AG10803 (cell line): ENCODE measurements around the gene TBCD.

Experiments used
- DNase-seq: peaks from one replicate; pipeline ENCODE4 v3.0.0; 2010; ENCODE audit warnings: low read depth
- H3K4me3 ChIP-seq: 2 replicates; pipeline ENCODE4 v1.5.1; 2011; ENCODE audit warnings: mild to moderate bottlenecking, low read length, control low read depth
- TF ChIP-seq, protein P1 (sequence below): conservative IDR thresholded peaks from 2 replicates; pipeline ENCODE4 v1.5.1; 2011; ENCODE audit warnings: mild to moderate bottlenecking, low read length, control low read depth, inconsistent platforms

Gene TBCD

DNA sequence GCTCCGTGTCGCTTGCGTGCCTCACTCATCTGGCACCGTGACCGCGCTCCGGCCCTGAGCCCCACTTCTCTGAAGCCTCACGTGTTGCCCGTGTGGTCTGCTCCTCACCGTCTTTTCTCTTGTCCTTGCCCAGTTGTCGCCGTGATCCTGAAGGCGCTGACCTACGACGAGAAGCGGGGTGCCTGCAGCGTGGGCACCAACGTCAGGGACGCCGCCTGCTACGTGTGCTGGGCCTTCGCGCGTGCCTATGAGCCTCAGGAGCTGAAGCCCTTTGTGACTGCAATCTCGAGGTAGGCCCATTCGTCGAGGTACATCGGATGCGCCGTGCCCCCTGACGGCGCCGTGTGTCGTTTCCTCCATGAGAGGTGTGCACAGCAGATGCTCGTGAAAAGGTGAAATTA, 118.2 kb downstream of the TBCD start:
- no peak overlapping the region for H3K4me3 ChIP-seq
- TF ChIP-seq, protein P1, sequence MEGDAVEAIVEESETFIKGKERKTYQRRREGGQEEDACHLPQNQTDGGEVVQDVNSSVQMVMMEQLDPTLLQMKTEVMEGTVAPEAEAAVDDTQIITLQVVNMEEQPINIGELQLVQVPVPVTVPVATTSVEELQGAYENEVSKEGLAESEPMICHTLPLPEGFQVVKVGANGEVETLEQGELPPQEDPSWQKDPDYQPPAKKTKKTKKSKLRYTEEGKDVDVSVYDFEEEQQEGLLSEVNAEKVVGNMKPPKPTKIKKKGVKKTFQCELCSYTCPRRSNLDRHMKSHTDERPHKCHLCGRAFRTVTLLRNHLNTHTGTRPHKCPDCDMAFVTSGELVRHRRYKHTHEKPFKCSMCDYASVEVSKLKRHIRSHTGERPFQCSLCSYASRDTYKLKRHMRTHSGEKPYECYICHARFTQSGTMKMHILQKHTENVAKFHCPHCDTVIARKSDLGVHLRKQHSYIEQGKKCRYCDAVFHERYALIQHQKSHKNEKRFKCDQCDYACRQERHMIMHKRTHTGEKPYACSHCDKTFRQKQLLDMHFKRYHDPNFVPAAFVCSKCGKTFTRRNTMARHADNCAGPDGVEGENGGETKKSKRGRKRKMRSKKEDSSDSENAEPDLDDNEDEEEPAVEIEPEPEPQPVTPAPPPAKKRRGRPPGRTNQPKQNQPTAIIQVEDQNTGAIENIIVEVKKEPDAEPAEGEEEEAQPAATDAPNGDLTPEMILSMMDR, result no peak
- no peak for DNase-seq

DNA sequence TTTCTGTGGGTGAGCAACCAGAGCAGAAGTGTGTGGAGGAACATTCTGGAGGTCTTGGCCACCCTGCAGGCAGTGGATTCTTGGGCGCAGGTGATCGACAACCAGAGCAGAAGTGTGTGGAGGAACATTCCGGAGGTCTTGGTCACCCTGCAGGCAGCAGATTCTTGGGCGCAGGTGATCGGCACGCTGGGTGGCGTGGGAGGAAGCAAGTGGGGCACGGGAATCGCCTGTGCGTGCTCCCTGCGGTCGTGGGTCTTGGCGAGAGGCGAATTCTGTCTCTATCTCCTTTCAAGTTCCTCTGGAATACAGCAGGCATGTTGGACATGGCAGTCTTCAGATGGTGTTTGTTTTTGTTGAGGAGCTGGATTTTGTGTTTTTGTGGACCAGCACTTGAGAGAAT, 118.7 kb downstream of the TBCD start:
- H3K4me3 ChIP-seq, result no peak overlapping the region
- no peak for DNase-seq
- TF ChIP-seq, protein P1, result no peak

DNA sequence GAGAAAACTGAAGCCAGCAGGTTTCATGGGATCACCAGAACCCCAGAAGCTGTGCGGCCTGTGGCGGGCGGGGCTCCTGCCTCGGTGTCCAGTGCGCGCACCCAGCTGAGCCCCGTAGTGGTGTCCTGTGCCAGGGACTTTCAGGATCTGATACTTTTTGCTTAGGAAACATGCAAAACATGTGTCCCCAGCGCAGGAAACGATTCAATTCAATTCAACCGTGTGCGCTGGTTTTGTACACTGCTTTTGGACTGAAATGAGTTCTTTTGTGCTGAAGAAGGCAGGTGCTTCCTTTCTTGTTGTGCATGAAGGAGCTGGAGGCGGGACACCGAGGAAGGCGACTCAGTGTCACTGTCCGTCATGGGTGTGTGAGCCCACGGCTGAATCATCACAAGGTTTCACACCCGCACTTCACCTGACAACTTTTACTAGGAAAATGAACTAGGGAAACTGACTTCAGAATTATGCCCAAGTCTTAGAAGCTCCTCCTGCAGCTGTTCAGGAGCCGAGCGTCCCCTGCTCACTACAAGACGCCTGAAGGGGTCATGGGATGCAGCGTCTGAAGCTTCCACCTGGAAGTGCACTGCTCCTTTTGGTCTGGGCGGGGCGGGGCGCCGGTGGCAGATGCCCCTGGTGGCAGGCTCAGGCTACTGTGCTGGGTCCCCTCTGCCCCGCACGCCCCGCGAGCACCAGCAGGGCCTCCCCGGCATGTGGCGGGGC, 119.4 kb downstream of the TBCD start:
- no peak overlapping the region for H3K4me3 ChIP-seq
- TF ChIP-seq, protein P1, result no peak
- no peak for DNase-seq

DNA sequence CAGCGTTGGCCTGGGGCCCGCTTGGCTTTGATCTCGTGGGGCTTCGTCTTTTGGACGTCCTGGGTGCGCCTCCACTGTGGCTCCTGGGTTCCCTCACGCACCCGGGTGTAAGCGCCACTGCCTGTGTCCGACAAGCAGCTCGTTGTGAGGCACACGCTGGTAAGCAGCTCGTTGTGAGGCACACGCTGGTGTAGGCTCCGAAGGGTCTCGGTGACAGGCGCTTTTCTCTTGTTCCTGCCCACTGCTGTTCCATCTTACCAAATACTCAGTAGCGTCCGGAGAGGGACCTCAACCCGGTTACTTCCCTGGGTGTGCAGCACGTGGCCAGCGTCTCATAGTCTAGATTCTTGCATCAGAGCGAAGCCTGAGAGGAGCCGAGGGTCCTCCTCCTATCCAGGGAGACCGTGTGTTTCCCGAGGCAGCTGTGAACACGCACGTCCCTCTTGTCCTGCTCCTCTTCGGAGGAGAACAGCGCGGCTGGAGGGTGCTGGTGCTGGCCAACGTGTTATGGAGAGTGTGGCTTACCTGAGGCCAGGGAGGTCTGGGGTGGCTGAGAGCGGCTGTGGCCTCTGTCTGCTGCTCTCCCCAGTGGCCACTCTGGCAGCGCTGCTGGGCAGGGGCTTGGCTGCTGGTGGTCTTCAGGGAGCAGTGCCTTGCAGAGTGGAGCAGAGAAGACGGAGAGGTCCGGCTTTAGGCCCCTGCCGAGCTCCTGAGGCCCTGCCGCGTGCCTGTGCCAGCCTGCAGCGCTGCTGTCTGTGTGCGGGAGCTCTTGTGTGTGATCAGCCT, 120.1 kb downstream of the TBCD start:
- H3K4me3 ChIP-seq, result no peak overlapping the region
- TF ChIP-seq, protein P1, result no peak
- DNase-seq, result no peak

DNA sequence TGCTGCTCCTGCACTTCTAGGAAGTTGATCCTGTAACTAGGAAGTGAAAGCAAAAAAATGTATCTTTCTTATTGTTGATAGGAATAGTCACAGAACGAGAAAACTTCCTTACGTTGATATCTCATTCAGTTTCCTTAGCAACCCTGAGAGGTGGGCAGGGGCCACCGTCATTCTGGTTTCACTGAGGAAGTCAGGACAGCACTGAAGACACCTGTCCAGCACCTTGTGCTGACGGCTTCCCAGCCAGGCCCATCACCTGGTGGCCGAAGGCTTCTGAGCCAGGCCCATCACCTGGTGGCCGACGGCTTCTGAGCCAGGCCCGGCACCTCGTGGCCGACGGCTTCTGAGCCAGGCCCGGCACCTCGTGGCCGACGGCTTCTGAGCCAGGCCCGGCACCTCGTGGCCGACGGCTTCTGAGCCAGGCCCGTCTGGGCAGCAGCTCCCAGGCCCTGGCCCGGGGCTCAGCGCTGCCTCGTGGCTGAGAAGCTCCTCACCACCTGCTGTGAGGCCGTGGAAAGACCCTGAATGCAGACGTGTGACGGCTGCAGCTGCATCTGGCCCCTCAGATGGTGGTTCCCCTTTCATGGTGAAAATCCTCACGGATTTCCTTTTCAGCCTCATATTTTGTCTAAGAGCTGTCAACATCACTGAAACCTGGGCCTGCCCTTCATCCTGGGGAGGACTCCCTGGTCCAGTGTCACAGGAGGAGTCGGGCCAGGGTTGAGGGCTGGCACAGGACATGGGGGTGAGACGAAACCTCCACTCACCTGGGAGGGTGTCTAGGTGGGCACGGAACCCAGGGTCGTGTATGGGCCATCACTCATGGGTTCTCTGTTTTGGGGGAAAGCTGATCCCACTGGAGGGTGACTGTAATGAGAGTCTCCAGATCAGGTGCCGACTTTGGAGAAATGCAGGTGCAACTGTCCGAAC, 121.0 kb downstream of the TBCD start:
- no peak overlapping the region for H3K4me3 ChIP-seq
- TF ChIP-seq, protein P1, result no peak
- DNase-seq, result no peak

DNA sequence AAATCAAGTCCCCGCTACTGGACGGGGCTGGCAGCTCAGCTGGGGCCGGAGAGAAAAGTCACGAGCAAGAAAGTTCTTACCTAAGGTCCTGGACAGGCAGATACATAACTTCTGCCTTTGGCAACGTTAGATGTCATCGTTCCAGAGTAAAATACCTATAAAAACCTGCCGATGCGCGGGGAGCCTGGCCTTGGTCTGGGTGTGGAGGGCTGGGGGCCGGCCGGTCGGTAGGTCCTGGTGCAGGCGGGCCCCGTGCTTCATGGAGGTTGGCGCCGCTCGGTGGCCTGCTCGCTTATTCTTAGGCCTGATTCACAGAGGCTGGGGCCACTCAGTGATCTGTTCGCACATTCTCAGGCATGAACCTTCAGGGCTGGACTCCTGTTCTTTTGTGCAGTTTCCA, 121.7 kb downstream of the TBCD start:
- TF ChIP-seq, protein P1, result no peak
- no peak overlapping the region for H3K4me3 ChIP-seq
- DNase-seq, result no peak
